GM12801 (cell line): ENCODE data around the gene SAFB.

Source experiments
- CTCF ChIP-seq: IDR thresholded peaks from one replicate; pipeline ENCODE4 v1.5.1; 2011; ENCODE audit warnings: control low read depth; ENCODE audit not compliant: insufficient read length; ENCODE audit errors: extremely low read depth

Gene SAFB

GRCh38 chr19:5585461-5586299 is 37.2 kb upstream of the SAFB start:
- TF ChIP-seq CTCF = no peak

- TF ChIP-seq CTCF = no peak
These were observed 36.4 kb upstream of the SAFB start for GRCh38 chr19:5586300-5587070.

- no peak for TF ChIP-seq CTCF
These were observed 35.8 kb upstream of the SAFB start for GRCh38 chr19:5587071-5587455.

- no peak for TF ChIP-seq CTCF
These were observed 35.2 kb upstream of the SAFB start for GRCh38 chr19:5587661-5588060.

GRCh38 chr19:5588441-5588840 is 34.4 kb upstream of the SAFB start:
- no peak for TF ChIP-seq CTCF

GRCh38 chr19:5588906-5589676 is 33.8 kb upstream of the SAFB start:
- no peak for TF ChIP-seq CTCF
